Astrocyte of the cerebellum (primary cell): ENCODE measurements around the gene DUSP9.

Source experiments
- DNase-seq: peaks from one replicate; pipeline ENCODE4 v3.0.0-alpha.2; 2011; ENCODE audit warnings: low read depth
- H3K4me3 ChIP-seq: 2 replicates; pipeline ENCODE4 v1.5.1; 2011; ENCODE audit warnings: mild to moderate bottlenecking, low read depth, low read length, moderate library complexity
- CTCF ChIP-seq: IDR thresholded peaks from 2 replicates; pipeline ENCODE4 v1.5.1; 2012; ENCODE audit warnings: low read length, low read depth, moderate library complexity, mild to moderate bottlenecking; ENCODE audit errors: missing control alignments
- in situ Hi-C: cut with HindIII; loops from 2 replicates; pipeline ENCODE4 v1.10.0; 2017; ENCODE audit warnings: low sequenced_read_pairs

DUSP9 gene

DNA sequence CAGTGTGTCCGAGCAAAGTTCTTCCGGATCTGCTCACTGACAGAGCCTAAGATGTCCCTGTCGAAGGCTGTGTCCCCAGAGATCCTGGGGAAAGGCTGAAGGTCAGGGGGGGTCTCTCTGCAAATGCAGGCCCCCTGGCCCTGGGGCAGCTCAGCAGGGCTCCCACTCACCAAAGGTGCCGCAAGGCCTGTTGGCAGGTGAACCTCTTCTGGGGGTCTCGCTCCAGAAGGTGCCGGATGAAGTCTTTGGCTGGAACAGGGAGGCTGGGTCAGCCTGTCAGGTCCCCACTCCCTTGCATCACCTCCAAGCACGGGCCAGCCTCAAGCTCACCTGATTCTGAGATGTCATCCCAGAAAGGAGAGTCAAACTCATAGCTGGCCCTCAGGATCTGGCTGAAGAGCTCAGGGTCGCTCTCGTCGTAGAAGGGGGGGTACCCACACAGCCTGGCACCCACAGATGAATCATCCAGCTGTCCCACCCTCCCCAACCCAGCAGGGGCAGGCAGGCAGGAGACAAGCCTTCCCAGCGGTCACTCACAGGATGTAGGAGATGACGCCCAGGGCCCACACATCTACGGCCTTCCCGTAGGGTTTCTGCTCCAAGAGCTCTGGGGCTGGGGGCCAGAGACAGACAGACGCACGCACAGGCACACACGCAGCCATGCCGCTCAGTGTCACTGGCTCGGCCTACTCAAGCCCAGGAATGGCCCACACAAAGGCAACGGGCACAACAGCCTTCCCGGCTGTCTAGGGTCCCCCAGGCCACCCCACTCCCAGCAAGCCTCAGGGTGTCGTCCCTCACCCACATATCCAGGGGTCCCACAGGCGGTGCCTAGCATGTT is 24.0 kb downstream of the DUSP9 start:
- in situ Hi-C loops, result no loop called here
- no peak overlapping the region for H3K4me3 ChIP-seq
- no peak for DNase-seq
- no peak for TF ChIP-seq CTCF

DNA sequence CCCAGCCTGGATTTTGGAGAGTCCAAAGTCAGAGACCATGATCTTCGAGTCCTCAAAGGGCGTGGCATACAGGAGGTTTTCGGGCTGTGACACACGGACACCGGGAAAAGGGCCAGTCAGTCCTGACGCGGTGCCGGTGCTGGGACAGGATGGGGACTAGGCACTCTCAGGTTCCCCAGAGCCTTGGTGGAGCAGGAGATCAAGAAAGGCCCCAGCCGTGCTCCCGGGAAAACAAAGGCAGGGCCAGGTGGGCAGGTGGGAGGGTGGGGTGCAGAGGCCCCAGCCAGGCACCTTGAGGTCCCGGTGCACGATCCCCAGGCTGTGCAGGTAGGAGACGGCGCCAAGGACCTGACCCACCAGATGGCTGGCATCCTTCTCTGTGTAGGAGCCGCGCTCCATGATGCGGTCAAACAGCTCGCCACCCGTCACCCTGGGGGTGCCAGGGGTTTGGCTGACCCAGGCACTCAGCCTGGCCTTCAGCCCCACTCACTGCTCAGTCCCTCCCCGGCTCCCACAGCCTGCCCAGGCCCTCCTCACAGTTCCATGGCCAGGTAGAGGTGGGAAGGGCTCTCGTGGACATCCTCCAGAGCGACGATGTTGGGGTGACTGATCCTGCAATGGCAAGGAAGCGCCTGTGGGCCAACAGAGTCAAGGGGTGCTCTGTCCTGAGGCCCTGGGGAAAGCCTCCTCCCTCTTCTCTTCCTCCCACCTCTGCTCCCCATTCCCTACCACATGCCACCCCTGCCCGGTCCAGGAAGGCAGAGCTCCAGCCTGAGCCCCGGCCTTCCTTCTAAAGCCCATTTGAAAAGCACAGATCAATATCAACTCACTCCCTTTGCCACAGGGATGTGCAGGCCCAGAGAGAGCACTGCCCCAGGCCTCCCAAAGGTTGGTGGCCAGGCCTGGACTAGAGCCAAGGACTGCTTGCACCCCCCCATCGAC is 24.9 kb downstream of the DUSP9 start:
- in situ Hi-C loops, result no loop called here
- H3K4me3 ChIP-seq, result no peak overlapping the region
- TF ChIP-seq CTCF, result no peak
- DNase-seq, result no peak

- no peak for TF ChIP-seq CTCF
- no peak overlapping the region for H3K4me3 ChIP-seq
- DNase-seq, result no peak
- in situ Hi-C loops, result no loop called here
Measured at GRCh38 chrX:153672531-153673427, 25.8 kb downstream of the DUSP9 start.

DNA sequence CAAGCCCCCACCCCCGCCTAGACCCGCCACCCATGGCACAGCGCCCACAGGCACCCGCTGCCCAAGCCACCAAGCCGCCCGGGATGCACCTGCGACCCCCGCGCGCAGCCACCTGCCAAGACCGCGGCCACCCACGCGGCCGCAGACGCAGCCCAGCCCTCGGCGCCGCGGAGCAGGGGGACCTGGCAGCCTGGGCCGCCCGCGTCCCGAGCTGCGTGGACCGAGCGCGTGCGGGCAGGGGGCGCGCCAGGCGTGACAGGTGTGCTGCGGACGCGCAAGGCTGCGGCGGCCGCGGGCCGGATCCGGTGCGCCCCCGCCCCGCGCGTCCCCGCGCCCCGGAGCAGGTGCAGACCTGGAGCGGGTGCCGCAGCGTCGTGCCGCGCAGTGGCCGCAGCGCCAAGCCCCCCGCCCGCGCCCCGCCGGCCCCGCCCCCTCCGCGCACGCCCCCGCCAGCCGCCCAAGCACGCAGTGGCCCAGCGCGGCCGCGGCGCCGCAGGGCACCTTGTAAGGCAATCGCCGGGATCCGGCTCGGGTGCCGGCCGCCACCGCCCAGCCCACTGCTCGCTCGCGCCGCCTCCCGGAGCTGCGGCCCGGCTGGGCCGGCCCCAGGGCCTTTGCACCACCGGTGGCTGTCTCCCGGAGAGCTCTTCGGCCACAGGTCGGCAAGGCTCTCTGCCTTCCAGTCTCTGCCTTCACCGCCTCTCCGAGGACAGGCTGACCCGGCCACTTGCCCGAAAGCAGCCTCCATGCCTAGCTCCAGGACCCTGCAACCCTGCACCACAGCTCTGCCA is 26.6 kb downstream of the DUSP9 start, which contains the start of gene PNCK:
PNCK (minus strand) TSS at position 386 of the 791 bp plus-strand sequence. CDS start 737 bp downstream, outside the sequence.
- TF ChIP-seq CTCF, result no peak
- H3K4me3 ChIP-seq, result no peak within 1 kb of the TSS
- no peak for DNase-seq
- in situ Hi-C loops, result no loop called here

DNA sequence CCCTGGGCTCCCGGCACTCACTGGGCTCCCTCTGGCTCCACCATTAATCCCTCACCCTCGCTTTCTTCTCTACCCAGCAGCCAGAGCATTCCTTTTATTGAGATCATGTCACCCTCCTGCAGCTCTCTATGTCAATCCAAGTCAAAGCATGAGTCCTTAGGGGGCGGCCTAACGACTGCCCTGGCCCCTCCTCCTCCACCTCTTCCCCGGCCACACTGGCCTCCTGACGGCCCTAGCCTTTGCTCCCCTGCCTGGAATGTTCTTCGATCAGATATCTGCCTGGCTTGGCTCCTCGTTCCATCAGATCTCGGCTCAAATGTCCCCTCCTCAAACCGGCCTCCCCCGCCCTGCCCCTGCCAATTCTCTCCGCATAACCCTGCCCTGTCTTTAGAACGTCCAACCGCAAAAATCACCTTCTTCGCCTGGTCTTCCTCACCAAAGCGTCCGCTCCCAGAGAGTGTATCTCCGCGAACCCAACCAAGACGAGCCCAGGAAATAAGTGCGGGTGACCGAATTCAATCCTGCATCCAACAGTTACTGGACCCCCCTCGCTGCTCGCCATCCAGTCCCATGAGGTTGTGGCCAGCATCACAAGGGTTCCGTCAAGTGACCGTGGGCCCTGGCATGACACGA is 27.3 kb downstream of the DUSP9 start:
- no peak for TF ChIP-seq CTCF
- DNase-seq, result no peak
- H3K4me3 ChIP-seq, result no peak overlapping the region
- in situ Hi-C loops, result no loop called here
